K562 (cell line): ENCODE measurements around the gene GET3. TPM values are rescaled to one million over a fixed set of nuclear protein-coding genes. Genes with fewer than 3 reads are reported as not detected.
A peak's percentile ranks its signal among the peaks of the same experiment; 100 is the strongest.

Experiments used
- CREB5 ChIP-seq: fragments of 250-450 bp; sonication (Bioruptor Pico); IDR thresholded peaks from 2 replicates; pipeline ENCODE4 v1.5.0; 2020; ENCODE audit warnings: mild to moderate bottlenecking
- DDX20 ChIP-seq: fragments of 450-650 bp; IDR thresholded peaks from 2 replicates; pipeline ENCODE4 v1.6.1; 2016; ENCODE audit warnings: missing genetic modification characterization, low read depth, mild to moderate bottlenecking, missing compliant biosample characterization, moderate library complexity
- FOXJ3 ChIP-seq: sonication (generic); formaldehyde crosslinking; IDR thresholded peaks from 2 replicates; pipeline ENCODE4 v1.4.0; 2020; ENCODE audit warnings: mild to moderate bottlenecking, missing genetic modification reagents
- FOXP4 ChIP-seq: sonication (generic); formaldehyde crosslinking; IDR thresholded peaks from 2 replicates; pipeline ENCODE4 v1.8.0; 2022; ENCODE audit warnings: mild to moderate bottlenecking, missing genetic modification reagents, borderline replicate concordance
- LEF1 ChIP-seq: fragments of 450-650 bp; IDR thresholded peaks from 2 replicates; pipeline ENCODE4 v1.6.1; 2016; ENCODE audit warnings: mild to moderate bottlenecking
- MAX ChIP-seq: sonication (generic); formaldehyde crosslinking; IDR thresholded peaks from 2 replicates; pipeline ENCODE4 v1.9.0; 2022; ENCODE audit warnings: mild to moderate bottlenecking, missing genetic modification reagents
- MXD1 ChIP-seq: fragments of 250-450 bp; sonication (Bioruptor Pico); IDR thresholded peaks from 2 replicates; pipeline ENCODE4 v1.8.0; 2021; ENCODE audit warnings: borderline replicate concordance, mild to moderate bottlenecking, moderate library complexity; ENCODE audit not compliant: poor library complexity, severe bottlenecking
- RBM15 ChIP-seq: fragments of 200-400 bp; formaldehyde crosslinking; IDR thresholded peaks from 2 replicates; pipeline ENCODE4 v1.6.1; 2018; ENCODE audit warnings: mild to moderate bottlenecking, low read length, moderate library complexity; ENCODE audit not compliant: insufficient read depth
- SAP30 ChIP-seq: fragments of 200-600 bp; sonication (generic); IDR thresholded peaks from 2 replicates; pipeline ENCODE4 v1.6.1; 2012; ENCODE audit warnings: borderline replicate concordance, low read depth, mild to moderate bottlenecking, moderate library complexity, low read length, control low read depth, inconsistent platforms; ENCODE audit not compliant: insufficient read depth, poor library complexity, severe bottlenecking
- TEAD2 ChIP-seq: fragments of 450-650 bp; IDR thresholded peaks from 2 replicates; pipeline ENCODE4 v1.6.1; 2016; ENCODE audit warnings: missing genetic modification characterization, control low read depth, missing compliant biosample characterization
- XRCC5 ChIP-seq: fragments of 200-400 bp; formaldehyde crosslinking; IDR thresholded peaks from 2 replicates; pipeline ENCODE4 v1.6.1; 2017; ENCODE audit warnings: low read depth, mild to moderate bottlenecking, low read length
- ZBTB43 ChIP-seq: sonication (generic); formaldehyde crosslinking; IDR thresholded peaks from 2 replicates; pipeline ENCODE4 v1.8.0; 2023; ENCODE audit warnings: mild to moderate bottlenecking, missing genetic modification reagents
- ZNF444 ChIP-seq: fragments of 250-450 bp; sonication (Bioruptor Pico); IDR thresholded peaks from 2 replicates; pipeline ENCODE4 v1.4.0; 2020; ENCODE audit warnings: mild to moderate bottlenecking, moderate library complexity
- polyA plus RNA-seq, 8 experiments: library from polyadenylated mRNA; depleted of rRNA in 4 of 8; stranded (reverse) in 5 of 8; unstranded in 3 of 8; fragments of >200 nt; fragmentation: Nextera tagmentation in 2 of 8; fragmentation: Illumina TruSeq in 1 of 8; extraction: Ambion mirVana in 2 of 8; extraction: Trizol in 1 of 8; gene quantifications; 2 replicates each; pipeline versions ENCODE4 v1.2.1 to v1.2.3, GENCODE V29; 2011 to 2014; ENCODE audit warnings: inconsistent platforms in 1 of 8, missing spikeins in 1 of 8
- total RNA-seq, 7 experiments: library from RNA; depleted of rRNA in 6 of 7; stranded (reverse); fragments of >200 nt in 6 of 7; fragmentation: Illumina TruSeq in 2 of 7; extraction: Trizol in 2 of 7; gene quantifications; 2 replicates each; pipeline versions ENCODE4 v1.2.1 to v1.2.3, GENCODE V29; 2011 to 2021; ENCODE audit warnings: low replicate concordance in 1 of 7

Gene GET3
- total and polyA plus RNA-seq, 9 of the 15 experiments (the other 6 are each of a cell fraction or from before 2014, with no cell fraction given) = 8.3 to 83.5 (median 51.8) TPM

- no peak for TF ChIP-seq MXD1
- TF ChIP-seq DDX20 = no peak
- peak; percentile 28; the same call in 1 of the 2 replicates for TF ChIP-seq LEF1
- no peak for TF ChIP-seq TEAD2
- no peak for TF ChIP-seq RBM15
- no peak for TF ChIP-seq ZNF444 (CRISPR knock-in tag)
- TF ChIP-seq XRCC5 = peak; percentile 71; the same call in 1 of the 2 replicates
- TF ChIP-seq ZBTB43 = 0 out of 2 replicates have a peak, but pooled peaks have one; percentile 57
- peak; percentile 55 for TF ChIP-seq MAX (CRISPR knock-in tag)
- peak; percentile 41 for TF ChIP-seq SAP30
- TF ChIP-seq CREB5 (CRISPR knock-in tag) = no peak
- TF ChIP-seq FOXP4 = no peak
- no peak for TF ChIP-seq FOXJ3 (CRISPR knock-in tag)
Observed at GRCh38 chr19:12782424-12783290, 45.4 kb downstream of the GET3 start (continued).
